ENCODE results near the gene PLD5.
"Not testable (repeated sequence)": the region's sequence is repeated elsewhere in the genome, so short reads cannot be mapped to it uniquely, and the experiment has no call there.

Gene PLD5

GRCh38 chr1:242267004-242267403, 257.5 kb downstream of the PLD5 start:
- not testable (repeated sequence) for H3K4me1 ChIP-seq (ENCODE audit: control insufficient read depth, insufficient read depth, low read length); DNase-seq (ENCODE audit: low read depth); H3K36me3 ChIP-seq (ENCODE audit: control insufficient read depth, insufficient read depth, low read length, severe bottlenecking); H3K4me3 ChIP-seq (ENCODE audit: low read length); H3K9me3 ChIP-seq (ENCODE audit: control insufficient read depth, low read length); H3K9ac ChIP-seq (ENCODE audit: low read length); H3K27me3 ChIP-seq (replicated peaks; ENCODE audit: control insufficient read depth, insufficient read depth, low read length)

- H3K27me3 ChIP-seq (replicated peaks; ENCODE audit: control insufficient read depth, insufficient read depth, low read length); H3K4me1 ChIP-seq (ENCODE audit: control insufficient read depth, insufficient read depth, low read length); H3K9ac ChIP-seq (ENCODE audit: low read length); H3K4me3 ChIP-seq (ENCODE audit: low read length); H3K9me3 ChIP-seq (ENCODE audit: control insufficient read depth, low read length); H3K36me3 ChIP-seq (ENCODE audit: control insufficient read depth, insufficient read depth, low read length, severe bottlenecking); DNase-seq (ENCODE audit: low read depth): not testable (repeated sequence)
Measured at GRCh38 chr1:242264419-242264818, 260.1 kb downstream of the PLD5 start.

GRCh38 chr1:242245255-242245654, 279.2 kb downstream of the PLD5 start:
- no peak for DNase-seq (ENCODE audit: low read depth)
- Histone ChIP-seq H3K4me3 (ENCODE audit: low read length) (no peak overlapping the region), H3K36me3 (ENCODE audit: control insufficient read depth, insufficient read depth, low read length, severe bottlenecking) (no peaks in the 10 kb centered on the region), H3K9me3 (ENCODE audit: control insufficient read depth, low read length) (no peaks in the 10 kb centered on the region), H3K4me1 (ENCODE audit: control insufficient read depth, insufficient read depth, low read length) (no peaks in the 10 kb centered on the region), H3K27me3 (replicated peaks; ENCODE audit: control insufficient read depth, insufficient read depth, low read length) (no peaks in the 10 kb centered on the region), H3K9ac (ENCODE audit: low read length) (no peak overlapping the region)

GRCh38 chr1:242243472-242243871, 281.0 kb downstream of the PLD5 start:
- DNase-seq (ENCODE audit: low read depth): no peak
- H3K4me1 ChIP-seq (ENCODE audit: control insufficient read depth, insufficient read depth, low read length): no peaks in the 10 kb centered on the region

GRCh38 chr1:242242983-242243382, 281.5 kb downstream of the PLD5 start:
- Histone ChIP-seq H3K9me3 (ENCODE audit: control insufficient read depth, low read length) (no peaks in the 10 kb centered on the region), H3K4me1 (ENCODE audit: control insufficient read depth, insufficient read depth, low read length) (no peaks in the 10 kb centered on the region), H3K36me3 (ENCODE audit: control insufficient read depth, insufficient read depth, low read length, severe bottlenecking) (no peaks in the 10 kb centered on the region), H3K27me3 (replicated peaks; ENCODE audit: control insufficient read depth, insufficient read depth, low read length) (no peaks in the 10 kb centered on the region), H3K9ac (ENCODE audit: low read length) (no peak overlapping the region), H3K4me3 (ENCODE audit: low read length) (no peak overlapping the region)
- DNase-seq (ENCODE audit: low read depth): no peak

More at GRCh38 chr1:242243472-242243871, 281.0 kb downstream of the PLD5 start:
- Histone ChIP-seq H3K36me3 (ENCODE audit: control insufficient read depth, insufficient read depth, low read length, severe bottlenecking) (no peaks in the 10 kb centered on the region), H3K9me3 (ENCODE audit: control insufficient read depth, low read length) (no peaks in the 10 kb centered on the region), H3K27me3 (replicated peaks; ENCODE audit: control insufficient read depth, insufficient read depth, low read length) (no peaks in the 10 kb centered on the region), H3K9ac (ENCODE audit: low read length) (no peak overlapping the region), H3K4me3 (ENCODE audit: low read length) (no peak overlapping the region)

GRCh38 chr1:242241936-242242335, 282.6 kb downstream of the PLD5 start:
- Histone ChIP-seq H3K9me3 (ENCODE audit: control insufficient read depth, low read length) (no peaks in the 10 kb centered on the region), H3K4me3 (ENCODE audit: low read length) (no peak overlapping the region), H3K9ac (ENCODE audit: low read length) (no peak overlapping the region), H3K27me3 (replicated peaks; ENCODE audit: control insufficient read depth, insufficient read depth, low read length) (no peaks in the 10 kb centered on the region), H3K36me3 (ENCODE audit: control insufficient read depth, insufficient read depth, low read length, severe bottlenecking) (no peaks in the 10 kb centered on the region), H3K4me1 (ENCODE audit: control insufficient read depth, insufficient read depth, low read length) (no peaks in the 10 kb centered on the region)
- DNase-seq (ENCODE audit: low read depth): no peak

GRCh38 chr1:242240691-242241090, 283.8 kb downstream of the PLD5 start:
- Histone ChIP-seq H3K4me1 (ENCODE audit: control insufficient read depth, insufficient read depth, low read length) (no peaks in the 10 kb centered on the region), H3K9me3 (ENCODE audit: control insufficient read depth, low read length) (no peaks in the 10 kb centered on the region), H3K4me3 (ENCODE audit: low read length) (no peak overlapping the region)

GRCh38 chr1:242240077-242240476, 284.4 kb downstream of the PLD5 start:
- DNase-seq (ENCODE audit: low read depth): no peak
- Histone ChIP-seq H3K9me3 (ENCODE audit: control insufficient read depth, low read length) (no peaks in the 10 kb centered on the region), H3K4me3 (ENCODE audit: low read length) (no peak overlapping the region), H3K36me3 (ENCODE audit: control insufficient read depth, insufficient read depth, low read length, severe bottlenecking) (no peaks in the 10 kb centered on the region), H3K4me1 (ENCODE audit: control insufficient read depth, insufficient read depth, low read length) (no peaks in the 10 kb centered on the region), H3K27me3 (replicated peaks; ENCODE audit: control insufficient read depth, insufficient read depth, low read length) (no peaks in the 10 kb centered on the region), H3K9ac (ENCODE audit: low read length) (no peak overlapping the region)

More at GRCh38 chr1:242240691-242241090, 283.8 kb downstream of the PLD5 start:
- H3K36me3 ChIP-seq (ENCODE audit: control insufficient read depth, insufficient read depth, low read length, severe bottlenecking): no peaks in the 10 kb centered on the region
- no peak overlapping the region for H3K9ac ChIP-seq (ENCODE audit: low read length)
- no peaks in the 10 kb centered on the region for H3K27me3 ChIP-seq (replicated peaks; ENCODE audit: control insufficient read depth, insufficient read depth, low read length)
- no peak for DNase-seq (ENCODE audit: low read depth)

- Histone ChIP-seq H3K4me3 (ENCODE audit: low read length) (no peak overlapping the region), H3K9ac (ENCODE audit: low read length) (no peak overlapping the region), H3K9me3 (ENCODE audit: control insufficient read depth, low read length) (no peaks in the 10 kb centered on the region), H3K27me3 (replicated peaks; ENCODE audit: control insufficient read depth, insufficient read depth, low read length) (peaks cover 2% of the 10 kb centered on the region), H3K4me1 (ENCODE audit: control insufficient read depth, insufficient read depth, low read length) (no peaks in the 10 kb centered on the region), H3K36me3 (ENCODE audit: control insufficient read depth, insufficient read depth, low read length, severe bottlenecking) (no peaks in the 10 kb centered on the region)
- DNase-seq (ENCODE audit: low read depth): no peak
Measured at GRCh38 chr1:242239398-242239797, 285.1 kb downstream of the PLD5 start.

GRCh38 chr1:242237051-242237450, 287.4 kb downstream of the PLD5 start:
- Histone ChIP-seq H3K9ac (ENCODE audit: low read length) (no peak overlapping the region), H3K36me3 (ENCODE audit: control insufficient read depth, insufficient read depth, low read length, severe bottlenecking) (no peaks in the 10 kb centered on the region), H3K9me3 (ENCODE audit: control insufficient read depth, low read length) (no peaks in the 10 kb centered on the region), H3K4me1 (ENCODE audit: control insufficient read depth, insufficient read depth, low read length) (no peaks in the 10 kb centered on the region), H3K27me3 (replicated peaks; ENCODE audit: control insufficient read depth, insufficient read depth, low read length) (peaks cover 2% of the 10 kb centered on the region), H3K4me3 (ENCODE audit: low read length) (no peak overlapping the region)
- no peak for DNase-seq (ENCODE audit: low read depth)

- no peaks in the 10 kb centered on the region for H3K27me3 ChIP-seq (replicated peaks; ENCODE audit: control insufficient read depth, insufficient read depth, low read length)
- no peaks in the 10 kb centered on the region for H3K4me1 ChIP-seq (ENCODE audit: control insufficient read depth, insufficient read depth, low read length)
- DNase-seq (ENCODE audit: low read depth): no peak
- no peak overlapping the region for H3K9ac ChIP-seq (ENCODE audit: low read length)
- H3K36me3 ChIP-seq (ENCODE audit: control insufficient read depth, insufficient read depth, low read length, severe bottlenecking): no peaks in the 10 kb centered on the region
- no peaks in the 10 kb centered on the region for H3K9me3 ChIP-seq (ENCODE audit: control insufficient read depth, low read length)
- no peak overlapping the region for H3K4me3 ChIP-seq (ENCODE audit: low read length)
Measured at GRCh38 chr1:242228991-242229390, 295.5 kb downstream of the PLD5 start.

GRCh38 chr1:242225767-242226573, 298.5 kb downstream of the PLD5 start:
- H3K9ac ChIP-seq (ENCODE audit: low read length): no peak overlapping the region
- H3K4me3 ChIP-seq (ENCODE audit: low read length): no peak overlapping the region
- H3K4me1 ChIP-seq (ENCODE audit: control insufficient read depth, insufficient read depth, low read length): no peaks in the 10 kb centered on the region
- H3K27me3 ChIP-seq (replicated peaks; ENCODE audit: control insufficient read depth, insufficient read depth, low read length): no peaks in the 10 kb centered on the region
- DNase-seq (ENCODE audit: low read depth): no peak
- H3K9me3 ChIP-seq (ENCODE audit: control insufficient read depth, low read length): no peaks in the 10 kb centered on the region
- no peaks in the 10 kb centered on the region for H3K36me3 ChIP-seq (ENCODE audit: control insufficient read depth, insufficient read depth, low read length, severe bottlenecking)

All from adipocyte (in vitro differentiated cells).